Measurements from ENCODE around the gene DNAH10.

- TF ChIP-seq POLR2A (IDR thresholded peaks at IDR 0.05) = no peak
- no peak for TF ChIP-seq CTCF (IDR thresholded peaks at IDR 0.05 in 4 of 5, conservative IDR thresholded peaks at IDR 0.05 in 1 of 5)
These were observed 1.7 kb upstream of the DNAH10 start for GRCh38 chr12:123760267-123760938.
